GM21423 (cell line): ENCODE data around the gene ADTRP.

Experiments used
- ATAC-seq: cut with Tn5 transposase; IDR thresholded peaks from one replicate; pipeline ENCODE4 v1.9.1; 2021; ENCODE audit warnings: mild to moderate bottlenecking, moderate library complexity; ENCODE audit not compliant: unreplicated experiment

Gene ADTRP

DNA sequence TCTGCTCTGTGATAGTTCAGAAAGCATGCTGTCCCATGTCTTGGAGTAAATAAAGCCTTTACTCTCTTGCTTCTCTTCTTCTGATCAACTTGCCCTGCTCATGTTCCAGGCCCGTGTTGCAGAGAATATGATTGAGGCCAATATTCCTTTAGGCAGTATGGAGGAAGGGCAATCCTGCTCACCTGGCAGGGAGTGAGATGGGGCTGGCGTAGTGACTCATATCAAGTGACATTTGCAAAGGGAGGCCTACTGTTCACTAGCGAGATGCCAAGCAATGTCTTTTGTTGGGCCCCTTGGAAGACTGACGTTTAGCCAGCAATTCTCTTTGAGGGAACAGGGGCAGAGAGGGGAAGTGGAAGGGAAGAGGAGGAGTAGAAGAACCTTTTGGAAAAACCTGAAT, 19.7 kb downstream of the ADTRP start:
- ATAC-seq: no peak

DNA sequence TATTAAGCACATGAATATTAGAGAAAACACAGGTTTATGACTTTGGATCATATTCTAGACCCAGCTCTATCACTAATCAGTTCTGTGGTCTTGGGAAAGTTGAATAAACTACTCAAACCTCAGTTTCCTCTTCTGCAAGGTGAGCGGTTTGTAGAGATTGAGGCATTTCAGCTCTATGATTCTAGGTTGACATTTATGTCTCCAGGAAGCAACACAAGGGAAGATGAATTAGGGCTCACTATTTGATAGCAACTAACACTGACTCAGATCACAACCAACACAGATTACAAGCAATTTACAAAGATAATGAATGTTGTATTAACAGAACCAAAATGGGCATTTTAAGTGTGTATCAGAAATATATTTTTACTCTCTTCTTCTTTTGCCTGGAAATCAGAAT, 21.9 kb downstream of the ADTRP start:
- ATAC-seq: no peak

DNA sequence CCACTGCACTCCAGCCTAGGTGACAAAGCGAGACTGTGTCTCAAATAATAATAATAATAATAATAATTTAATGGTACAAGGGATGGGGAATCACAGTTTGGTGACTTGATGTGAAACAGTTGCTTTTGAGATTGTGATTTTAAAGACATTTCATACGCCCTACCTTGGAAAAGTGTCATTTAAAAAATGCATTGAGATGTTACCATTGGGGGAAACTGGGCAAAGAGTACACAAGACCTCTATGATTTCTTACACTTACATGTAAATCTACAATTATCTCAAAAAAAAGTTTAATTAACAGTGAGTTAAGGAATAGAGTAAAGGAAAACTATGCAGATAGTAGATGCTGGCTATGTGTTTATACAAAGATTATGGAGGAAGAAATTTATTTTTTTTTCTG, 22.3 kb downstream of the ADTRP start:
- ATAC-seq: no peak

DNA sequence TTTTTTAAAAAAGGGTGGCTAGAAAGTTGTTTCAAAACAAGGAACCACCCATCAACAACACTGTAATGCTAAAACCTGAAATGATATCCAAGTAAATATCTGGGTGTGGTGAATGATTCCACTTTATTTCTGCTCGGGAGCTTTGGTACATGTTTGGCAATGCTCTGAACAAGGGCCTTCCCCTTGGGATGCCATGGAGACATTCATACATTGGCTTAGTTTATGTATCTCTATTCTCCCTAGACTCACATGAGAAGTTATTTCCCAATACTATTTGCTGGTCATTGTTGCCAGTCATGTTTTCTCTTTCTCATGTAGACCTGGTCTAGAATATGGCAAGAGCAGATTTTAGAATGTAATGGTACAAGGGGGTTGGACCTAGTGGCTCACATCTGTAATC, 22.9 kb downstream of the ADTRP start:
- ATAC-seq: no peak

DNA sequence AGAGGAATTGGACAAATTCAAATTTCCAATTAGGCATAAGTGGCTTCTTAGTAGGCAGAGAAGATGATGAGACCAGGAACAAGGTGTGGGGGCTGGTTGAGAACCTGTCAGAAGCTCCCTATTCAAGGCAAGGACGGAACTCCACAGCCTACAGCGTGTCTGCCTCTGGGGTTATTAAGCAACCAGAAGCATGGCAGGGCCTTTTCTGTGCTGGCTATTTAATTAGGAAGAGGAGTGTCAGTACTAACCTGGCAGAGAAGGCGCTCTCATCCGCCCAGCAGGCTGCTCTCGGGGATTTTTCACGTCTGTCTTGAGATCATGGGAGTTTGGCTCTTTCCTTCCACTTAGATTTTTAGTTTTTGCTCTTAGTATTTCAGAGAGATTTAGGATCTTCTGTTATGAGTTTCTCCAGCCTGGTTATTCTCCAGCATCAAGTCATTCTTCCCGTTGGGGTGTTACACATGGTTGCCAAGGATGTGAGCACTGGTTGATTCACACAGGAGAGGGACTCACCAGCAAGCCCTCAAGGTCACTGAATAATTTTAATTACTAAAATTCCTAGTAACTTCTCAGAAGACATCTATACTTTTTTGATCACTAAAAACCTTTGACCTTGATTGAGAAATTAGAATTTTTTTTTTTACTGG, 23.9 kb downstream of the ADTRP start:
- no peak for ATAC-seq

DNA sequence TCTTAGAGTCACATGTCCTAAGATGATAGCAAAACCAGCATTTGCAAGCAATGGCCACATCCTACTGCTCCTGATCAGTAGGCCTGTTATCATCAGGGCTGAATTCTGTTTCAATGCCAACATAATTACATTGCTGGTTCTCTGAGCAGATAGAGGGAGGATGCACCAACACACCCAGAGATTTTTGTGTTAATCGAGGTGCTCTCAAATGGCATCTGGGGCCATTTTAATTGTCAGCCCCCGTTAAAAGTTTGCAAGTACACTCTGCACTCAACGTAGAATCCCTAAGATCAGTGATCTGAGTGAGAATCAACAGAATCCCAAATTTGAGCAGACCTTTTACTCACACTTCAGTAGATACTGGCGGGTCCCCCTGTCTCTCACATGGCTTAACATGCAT, 24.8 kb downstream of the ADTRP start:
- ATAC-seq: no peak

DNA sequence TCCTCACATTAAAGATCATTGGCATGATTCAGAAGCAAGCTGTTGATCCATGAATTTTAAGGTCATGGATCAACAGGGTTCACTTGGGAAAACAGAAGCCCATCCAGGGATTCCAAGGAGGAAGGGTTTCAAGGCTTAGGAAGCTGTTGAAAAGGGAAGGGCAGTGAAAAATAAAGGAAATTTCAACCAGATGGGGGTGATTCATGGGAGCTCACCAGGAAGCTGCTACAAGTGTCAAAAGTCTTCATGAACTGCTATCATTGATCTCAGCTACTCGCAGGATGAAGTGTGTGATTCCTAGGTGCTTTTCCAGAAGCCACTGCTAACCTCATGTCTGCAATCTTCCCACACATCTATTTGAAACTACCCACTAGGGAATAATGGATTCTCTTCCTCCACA, 26.2 kb downstream of the ADTRP start:
- ATAC-seq: no peak

DNA sequence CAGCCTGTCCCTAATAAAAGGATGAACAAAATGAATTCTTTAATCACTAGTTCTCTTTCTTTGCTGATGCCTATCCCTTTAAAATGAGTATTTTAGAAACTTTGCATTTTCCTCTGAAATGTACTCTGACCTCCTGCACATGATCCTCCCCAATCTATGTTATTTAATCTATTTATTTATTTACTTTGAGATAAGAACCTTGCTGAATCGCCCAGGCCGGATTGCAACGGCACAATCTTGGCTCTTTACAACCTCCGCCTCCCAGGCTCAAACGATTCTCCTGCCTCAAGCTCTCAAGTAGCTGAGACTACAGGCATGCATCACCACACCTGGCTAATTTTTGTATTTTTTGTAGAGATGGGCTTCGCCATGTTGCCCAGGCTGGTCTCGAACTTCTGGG, 27.9 kb downstream of the ADTRP start:
- no peak for ATAC-seq

DNA sequence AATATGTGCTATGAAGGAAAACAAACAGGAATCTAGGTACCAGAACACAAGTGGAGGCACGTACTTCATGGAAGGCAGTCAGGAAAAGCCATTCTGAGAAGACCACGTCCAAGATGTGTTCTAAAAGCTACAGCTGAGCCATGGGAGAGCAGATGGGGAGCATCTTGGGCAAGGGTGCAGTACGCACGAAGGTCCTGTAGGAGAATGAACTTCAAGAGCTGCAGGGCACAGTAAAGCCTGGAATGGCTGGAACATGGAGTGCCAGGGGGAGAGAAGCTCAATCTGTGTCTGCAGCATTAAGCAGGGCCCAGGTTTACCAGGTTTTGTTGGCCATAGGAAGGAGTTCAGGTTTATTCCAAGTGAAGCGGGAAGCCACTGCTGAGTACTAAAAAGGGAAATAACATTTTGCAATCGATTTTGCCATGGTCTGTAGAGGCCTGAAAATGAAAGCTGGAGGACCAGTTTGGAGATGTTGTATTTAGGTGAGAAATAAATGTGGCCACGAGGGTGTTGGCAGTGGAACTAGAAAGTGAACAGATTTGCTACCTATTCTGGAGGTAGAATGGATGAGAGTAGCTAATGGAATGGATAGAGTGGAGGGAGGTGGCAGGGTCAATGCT, 29.9 kb downstream of the ADTRP start:
- ATAC-seq: no peak

DNA sequence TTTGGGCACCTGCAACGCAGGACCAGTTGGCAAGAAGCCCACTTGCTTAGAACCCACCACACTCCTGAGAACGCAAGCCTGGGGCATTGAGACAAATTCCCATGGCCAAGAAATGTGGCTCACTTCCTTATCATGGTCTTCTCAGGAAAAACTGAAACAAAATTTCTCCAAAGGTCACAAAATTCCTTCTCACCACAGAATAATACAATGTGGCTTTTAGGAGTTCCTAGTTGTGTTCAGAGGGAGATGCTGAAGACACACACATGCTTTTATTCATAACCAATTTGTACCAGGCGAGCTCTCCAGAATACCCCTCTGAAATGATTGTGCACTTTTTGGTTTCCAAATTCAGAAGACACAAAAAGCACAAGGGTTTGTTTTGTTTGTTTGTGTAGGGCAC, 31.6 kb downstream of the ADTRP start:
- ATAC-seq: no peak

DNA sequence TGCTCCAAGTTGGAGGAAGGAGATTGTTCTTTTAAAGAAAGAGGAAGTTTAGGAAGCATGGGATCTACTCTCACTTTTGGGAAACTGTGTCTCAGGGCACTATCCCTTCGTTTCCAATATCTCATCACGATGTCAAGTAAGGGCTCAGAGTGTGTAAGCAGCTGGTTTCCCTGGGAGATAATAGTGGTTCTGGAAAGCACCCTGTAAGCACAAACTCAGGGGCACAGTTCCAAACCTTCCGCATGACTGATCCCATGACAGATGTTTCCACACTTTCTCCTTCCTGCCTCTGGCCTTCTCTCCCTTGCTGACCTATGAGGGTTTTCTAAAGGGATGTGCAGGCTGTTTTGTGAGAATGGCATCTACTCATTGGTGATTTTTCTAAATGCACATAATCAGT, 33.9 kb downstream of the ADTRP start:
- ATAC-seq: no peak

DNA sequence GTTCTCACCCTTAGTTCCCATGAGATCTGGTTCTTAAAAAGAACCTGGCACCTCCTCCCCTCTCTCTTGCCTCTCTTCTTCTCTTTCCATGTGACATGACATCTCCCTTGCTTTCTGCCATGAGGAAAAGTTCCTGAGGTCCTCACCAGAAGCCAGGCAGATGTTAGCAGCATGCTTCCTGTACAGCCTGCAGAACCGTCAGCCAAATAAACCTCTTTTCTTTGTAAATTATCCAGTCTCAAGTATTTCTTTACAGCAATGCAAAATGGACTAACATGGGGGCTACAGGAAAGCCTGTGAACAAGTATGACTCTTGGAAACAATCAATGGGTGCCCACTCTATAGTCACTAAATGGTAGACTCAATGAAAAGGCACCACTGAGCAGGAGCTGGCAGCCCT, 34.5 kb downstream of the ADTRP start:
- no peak for ATAC-seq

DNA sequence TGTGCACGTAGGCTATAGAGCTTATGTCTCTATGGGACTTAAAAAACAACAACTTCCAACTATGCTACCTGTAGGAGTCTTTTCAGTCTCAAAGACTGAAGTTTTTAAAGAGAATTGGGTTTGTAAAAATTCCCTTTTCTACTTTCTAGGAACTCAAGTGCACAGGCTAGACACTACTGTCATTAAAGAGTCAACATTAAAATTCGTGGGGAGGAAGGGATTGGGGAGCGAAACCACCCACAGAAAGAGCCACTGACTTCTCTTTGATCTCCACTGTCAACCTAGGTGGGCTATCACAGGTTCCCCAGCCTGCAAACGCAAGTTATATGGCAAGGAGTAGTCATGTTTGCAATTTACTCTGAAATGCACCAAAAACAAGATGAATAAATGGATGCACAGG, 37.7 kb downstream of the ADTRP start:
- ATAC-seq: no peak

DNA sequence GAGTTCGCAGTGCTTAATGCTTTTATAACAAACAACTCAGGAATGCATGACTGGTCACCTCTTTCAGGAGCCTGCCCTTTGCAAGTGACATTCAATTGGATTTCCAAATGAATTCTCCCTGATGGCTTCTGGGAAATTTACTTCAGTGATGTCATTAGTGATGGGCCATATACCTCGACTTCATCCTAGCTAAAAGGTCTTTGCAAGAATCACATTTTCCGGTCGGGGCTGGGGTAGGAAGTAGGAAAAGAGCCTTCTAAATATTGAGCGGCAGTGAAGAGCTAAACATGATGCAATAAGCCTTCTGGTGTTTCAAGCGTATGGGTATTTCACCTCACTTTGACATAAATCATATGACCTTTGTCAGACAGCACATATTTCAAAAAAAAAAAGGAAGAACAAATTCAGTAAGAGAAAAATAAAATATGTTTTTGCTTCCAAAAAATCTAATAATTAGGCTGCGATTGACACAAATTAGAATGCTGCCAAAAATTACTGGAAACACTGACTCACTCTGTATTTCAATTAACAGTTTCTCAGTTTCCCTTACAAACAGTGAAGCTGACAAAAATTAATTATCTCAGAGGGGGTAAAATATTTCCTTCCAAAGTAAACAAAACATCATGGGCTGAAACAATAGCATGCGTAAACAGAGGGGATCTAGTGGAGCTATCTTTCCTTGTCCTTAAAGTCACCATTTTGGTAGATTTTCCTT, 39.8 kb downstream of the ADTRP start:
- no peak for ATAC-seq

DNA sequence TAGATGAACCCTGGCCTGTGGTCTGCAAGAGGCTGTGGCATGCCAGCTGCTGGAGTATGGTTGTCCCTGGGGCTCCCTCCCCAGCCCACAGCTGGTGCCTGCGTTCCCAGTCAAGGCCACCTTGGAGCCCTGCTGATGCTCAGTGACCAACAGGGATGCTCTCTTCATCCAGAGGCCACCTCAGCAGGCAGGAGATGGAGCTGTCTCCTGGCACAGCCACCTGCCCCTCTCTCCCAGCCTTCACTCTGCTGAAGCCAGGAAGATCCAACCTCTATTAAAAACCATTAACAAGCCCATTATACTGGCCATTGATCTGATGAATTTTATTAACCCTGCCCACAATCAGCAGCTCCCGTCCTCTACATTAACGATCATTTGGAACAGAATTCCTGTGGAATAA, 40.4 kb downstream of the ADTRP start:
- ATAC-seq: no peak

DNA sequence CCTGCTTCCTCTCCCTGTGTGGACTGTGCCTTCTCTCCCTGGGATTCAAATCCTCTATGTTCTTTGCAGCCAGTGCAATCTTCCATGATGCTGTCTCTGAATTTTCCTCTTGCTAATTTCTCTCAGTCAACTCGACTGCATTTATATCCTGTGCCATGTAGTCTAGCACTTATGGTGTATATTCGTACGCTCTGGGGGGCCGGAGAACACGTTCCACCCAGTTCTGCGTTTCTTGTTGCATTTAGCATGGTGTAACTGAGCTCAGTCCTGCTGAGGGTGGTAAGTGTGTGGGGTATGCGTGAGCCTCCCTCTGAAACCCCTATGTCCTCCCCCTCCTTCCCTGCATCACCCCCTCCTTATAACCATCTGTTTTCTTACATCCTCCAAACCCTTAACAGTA, 42.0 kb downstream of the ADTRP start:
- no peak for ATAC-seq

DNA sequence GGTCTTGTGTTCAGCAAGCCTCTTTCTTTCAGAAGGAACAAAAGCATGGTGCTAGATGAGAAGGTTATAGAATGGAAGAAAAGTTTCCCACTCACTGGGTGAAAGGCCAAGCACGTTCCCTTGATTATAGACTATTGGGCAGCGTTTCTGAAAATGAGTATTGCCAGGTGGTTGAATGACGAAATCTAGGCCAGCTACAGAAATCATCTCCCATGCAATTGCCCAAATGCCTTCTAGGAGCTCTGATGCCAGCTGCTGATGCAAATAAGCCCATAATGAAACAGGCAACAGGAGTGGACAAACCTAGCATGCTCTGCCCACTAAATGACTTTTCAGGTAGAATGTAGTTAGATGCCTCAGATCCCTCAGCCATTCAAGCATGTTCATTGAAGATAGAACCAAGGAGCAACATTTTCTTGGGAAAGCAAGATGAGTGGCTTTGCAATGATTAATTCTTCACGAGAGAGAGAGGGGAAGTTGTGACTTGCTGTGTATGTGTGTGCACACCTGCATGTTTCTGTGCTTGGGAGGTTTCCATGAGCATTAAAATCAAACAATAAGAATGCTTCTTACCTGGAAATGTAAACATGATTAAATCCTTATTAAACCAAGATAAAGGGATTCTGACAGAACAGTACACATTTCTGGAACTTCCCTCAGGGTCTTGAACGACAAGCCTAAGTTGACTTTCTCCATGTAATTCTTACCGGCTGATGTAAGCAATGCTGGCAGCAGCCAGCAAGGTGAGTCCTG, 43.6 kb downstream of the ADTRP start:
- ATAC-seq: no peak

DNA sequence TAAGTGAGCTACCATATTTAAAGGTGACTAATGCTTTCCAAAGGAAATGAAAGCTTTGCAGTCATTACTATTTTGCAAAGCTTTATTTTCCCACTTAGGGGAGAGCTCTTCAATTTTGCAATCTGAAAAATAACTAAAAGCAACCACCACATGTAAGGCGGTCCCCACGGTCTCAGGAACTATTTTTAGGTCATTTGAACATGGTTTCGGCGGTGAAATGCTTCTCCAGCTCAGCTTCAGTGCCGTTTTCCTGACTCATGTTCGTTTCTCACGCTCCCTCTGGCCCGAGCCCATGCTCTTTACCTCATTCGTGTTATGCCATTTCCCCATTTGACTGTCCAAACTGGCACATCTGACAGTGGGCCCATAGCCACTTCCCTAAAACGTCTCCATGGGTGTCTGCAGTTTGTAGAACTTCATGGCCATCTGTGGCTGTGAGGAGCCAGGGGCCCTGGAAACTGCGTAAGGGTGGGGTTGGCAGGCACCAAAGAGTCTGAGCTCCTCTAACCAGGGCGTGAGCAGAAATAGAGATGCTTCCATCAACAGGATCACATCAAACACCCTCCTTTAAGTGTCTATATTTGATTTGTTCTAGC, 46.5 kb downstream of the ADTRP start:
- peak; percentile 67 for ATAC-seq

DNA sequence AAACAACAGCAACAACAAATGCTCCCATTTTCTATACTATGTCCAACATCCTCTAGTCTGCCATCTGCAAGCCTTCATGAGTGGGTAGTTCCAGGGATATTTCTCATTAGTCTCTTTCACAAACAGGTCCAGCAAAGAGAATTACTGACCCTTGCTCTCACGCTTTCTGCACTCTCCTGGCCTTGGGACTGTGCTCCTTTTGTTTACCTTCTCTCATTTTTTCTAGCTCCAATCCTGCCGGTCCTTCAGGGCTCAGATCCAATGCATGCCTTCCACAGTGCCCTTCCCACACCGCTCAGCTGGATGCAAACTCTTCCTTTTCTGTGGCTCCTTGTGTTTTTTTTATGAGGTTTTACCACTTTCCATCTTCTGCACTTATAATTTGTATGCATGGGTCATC, 47.2 kb downstream of the ADTRP start:
- ATAC-seq: no peak

DNA sequence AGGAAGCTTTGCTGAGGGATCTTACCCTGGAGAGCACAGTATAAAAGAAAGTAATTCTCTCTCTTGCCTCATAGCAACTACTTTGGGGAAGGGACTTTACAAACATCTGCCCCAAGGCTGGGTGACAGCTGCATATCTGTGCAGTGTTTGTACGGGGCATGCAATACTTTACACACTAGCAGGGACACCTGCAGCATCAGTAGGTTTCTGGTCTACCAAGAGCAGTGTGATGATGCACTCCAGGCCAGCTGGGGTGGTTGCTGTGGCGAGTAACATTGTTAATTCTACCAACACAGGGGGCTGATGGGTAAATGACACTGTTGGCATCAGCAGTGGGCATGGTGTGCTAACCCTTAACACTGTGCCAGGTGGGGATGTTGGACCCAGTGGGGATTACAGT, 48.0 kb downstream of the ADTRP start:
- ATAC-seq: peak; percentile 38

DNA sequence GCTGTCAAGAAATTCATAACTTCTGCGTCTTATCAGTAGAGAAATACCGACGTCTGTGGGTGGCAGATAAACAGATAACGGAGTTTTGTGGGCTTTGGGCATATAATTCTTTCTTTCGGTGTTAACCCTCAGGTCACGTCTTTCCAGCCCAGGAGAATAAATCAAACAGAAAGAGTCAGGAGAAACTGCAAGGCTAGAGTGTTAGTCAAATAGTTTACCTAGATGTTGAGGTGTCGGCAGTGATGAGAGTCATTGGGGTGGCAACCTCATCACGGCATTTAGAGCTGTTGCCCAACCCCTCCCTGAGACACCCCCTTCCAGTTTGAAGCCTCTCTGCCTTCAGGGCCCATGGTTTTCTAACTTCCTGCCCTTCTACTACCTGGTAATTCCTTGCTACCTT, 49.5 kb downstream of the ADTRP start:
- no peak for ATAC-seq
